ENCODE results near the gene FOXS1. TPM values are rescaled to one million over a fixed set of nuclear protein-coding genes. Genes with fewer than 3 reads are reported as not detected.
A peak's percentile ranks its signal among the peaks of the same experiment; 100 is the strongest.

Gene FOXS1
- total RNA-seq, 1 donor from 2014 or later = not detected

GRCh38 chr20:31861385-31862156 is 16.2 kb upstream of the FOXS1 start:
- no peak for TF ChIP-seq CTCF (IDR thresholded peaks at IDR 0.05)
- Mint-ChIP-seq H3K27me3 (peaks cover 6% of the 10 kb centered on the region), H3K4me1 (peaks cover 18% of the 10 kb centered on the region), H3K36me3 (ENCODE audit: low read depth) (no peaks in the 10 kb centered on the region), H3K9me3 (no peaks in the 10 kb centered on the region), H3K4me3 (peak overlapping the region; percentile 56), H3K27ac (no peak overlapping the region)
- ChIA-PET CTCF (interaction anchor here (1.1 to 1.3 kb wide), 2 partner anchors 8 to 9 kb away, joined by 3 read pairs; no protein-coding TSS in a partner anchor), POLR2A (interaction anchor here (0.7 kb wide), 1 partner anchor 18 kb away, joined by 5 read pairs; no protein-coding TSS in a partner anchor)
- ATAC-seq (ENCODE audit: low read depth) = peak; percentile 88
- intact Hi-C loops (cut with micrococcal nuclease) = loop anchor here (1.0 to 5.0 kb wide), 4 partner anchors 19 to 155 kb away; partner anchors contain the start of gene PDRG1
- DNase-seq = peak; percentile 62

GRCh38 chr20:31861135-31861384 is 15.7 kb upstream of the FOXS1 start:
- intact Hi-C loops (cut with micrococcal nuclease) = loop anchor here (1.0 to 5.0 kb wide), 4 partner anchors 19 to 156 kb away; partner anchors contain the start of gene PDRG1
- Mint-ChIP-seq H3K4me1 (peaks cover 18% of the 10 kb centered on the region), H3K27me3 (peaks cover 6% of the 10 kb centered on the region), H3K4me3 (peak overlapping the region; percentile 46), H3K36me3 (ENCODE audit: low read depth) (no peaks in the 10 kb centered on the region), H3K27ac (no peak overlapping the region), H3K9me3 (no peaks in the 10 kb centered on the region)
- peak; percentile 18 for ATAC-seq (ENCODE audit: low read depth)
- DNase-seq = no peak
- POLR2A ChIA-PET = no interaction called here
- CTCF ChIA-PET = interaction anchor here (1.1 to 1.3 kb wide), 2 partner anchors 8 to 9 kb away, joined by 3 read pairs; no protein-coding TSS in a partner anchor
- no peak for TF ChIP-seq CTCF (IDR thresholded peaks at IDR 0.05)

- TF ChIP-seq CTCF (IDR thresholded peaks at IDR 0.05) = no peak
- ChIA-PET CTCF (interaction anchor here (1.1 to 1.9 kb wide), 2 partner anchors 91 to 93 kb away, joined by 4 to 5 read pairs; partner anchors contain the start of gene PDRG1), POLR2A (interaction anchor here (0.5 to 1.0 kb wide), 4 partner anchors 20 to 248 kb away, joined by 3 to 6 read pairs (median 5); no protein-coding TSS in a partner anchor)
- Mint-ChIP-seq H3K27ac (no peak overlapping the region), H3K4me3 (peak overlapping the region; percentile 46), H3K9me3 (no peaks in the 10 kb centered on the region), H3K4me1 (peaks cover 18% of the 10 kb centered on the region), H3K27me3 (peaks cover 6% of the 10 kb centered on the region), H3K36me3 (ENCODE audit: low read depth) (no peaks in the 10 kb centered on the region)
- intact Hi-C loops (cut with micrococcal nuclease) = loop anchor here (1.0 to 5.0 kb wide), 4 partner anchors 20 to 156 kb away; partner anchors contain the start of gene PDRG1
- ATAC-seq (ENCODE audit: low read depth) = no peak
- no peak for DNase-seq
These were observed 15.2 kb upstream of the FOXS1 start for GRCh38 chr20:31860390-31861134.

GRCh38 chr20:31859998-31860380 is 14.6 kb upstream of the FOXS1 start:
- H3K36me3 Mint-ChIP-seq (ENCODE audit: low read depth) = no peaks in the 10 kb centered on the region
- intact Hi-C loops (cut with micrococcal nuclease) = loop anchor here (2.0 to 5.0 kb wide), 3 partner anchors 37 to 157 kb away; partner anchors contain the start of gene PDRG1
- POLR2A ChIA-PET = interaction anchor here (0.7 to 1.0 kb wide), 3 partner anchors 20 to 34 kb away, joined by 3 to 6 read pairs (median 5); no protein-coding TSS in a partner anchor
- H3K9me3 Mint-ChIP-seq = no peaks in the 10 kb centered on the region
- H3K27me3 Mint-ChIP-seq = peaks cover 6% of the 10 kb centered on the region
- no peak for TF ChIP-seq CTCF (IDR thresholded peaks at IDR 0.05)
- ATAC-seq (ENCODE audit: low read depth) (no peak), DNase-seq (no peak)
- CTCF ChIA-PET = interaction anchor here (1.1 to 1.9 kb wide), 3 partner anchors 92 to 171 kb away, joined by 4 to 7 read pairs (median 5); partner anchors contain the start of gene PDRG1
- H3K4me3 Mint-ChIP-seq = no peak overlapping the region
- no peak overlapping the region for H3K27ac Mint-ChIP-seq
- H3K4me1 Mint-ChIP-seq = peaks cover 18% of the 10 kb centered on the region
